SIG-M5 (cell line): Measurements from ENCODE around the gene PIGO.
A peak's percentile ranks its signal among the peaks of the same experiment; 100 is the strongest.

Experiments
- DNase-seq: peaks from one replicate; lab custom pipeline; 2025; lab: John Stamatoyannopoulos, UW

Gene PIGO

GRCh38 chr9:35096035-35096849, at the start of gene PIGO:
TSS of gene PIGO (minus strand) at chr9:35096591. CDS start at chr9:35095565, 1,026 bp downstream.
- no peak for DNase-seq

GRCh38 chr9:35142037-35142436, 45.6 kb upstream of the PIGO start:
- no peak for DNase-seq

GRCh38 chr9:35140093-35140492, 43.7 kb upstream of the PIGO start:
- no peak for DNase-seq

- DNase-seq = no peak
Observed at GRCh38 chr9:35136866-35137265, 40.5 kb upstream of the PIGO start.

- no peak for DNase-seq
Observed at GRCh38 chr9:35135988-35136387, 39.6 kb upstream of the PIGO start.

- DNase-seq = no peak
Observed at GRCh38 chr9:35134920-35135319, 38.5 kb upstream of the PIGO start.

- DNase-seq = peak; percentile 14
Observed at GRCh38 chr9:35116898-35117551, 20.6 kb upstream of the PIGO start.

- no peak for DNase-seq
Observed at GRCh38 chr9:35116539-35116897, 20.1 kb upstream of the PIGO start.

GRCh38 chr9:35115680-35116538, 19.5 kb upstream of the PIGO start, which contains the start of gene ATOSB:
TSS of gene ATOSB (minus strand) at chr9:35115862. CDS start at chr9:35108274, 7,588 bp downstream.
- DNase-seq = peak; percentile 91

GRCh38 chr9:35114840-35115628, 18.6 kb upstream of the PIGO start:
- DNase-seq = peak; percentile 15

GRCh38 chr9:35114113-35114839, 17.9 kb upstream of the PIGO start:
- peak; percentile 35 for DNase-seq

GRCh38 chr9:35112257-35113020, 16.0 kb upstream of the PIGO start:
- DNase-seq = no peak

- DNase-seq = peak; percentile 84
Observed at GRCh38 chr9:35111001-35111933, 14.9 kb upstream of the PIGO start.

GRCh38 chr9:35110327-35110761, 14.0 kb upstream of the PIGO start:
- DNase-seq = no peak

- no peak for DNase-seq
Observed at GRCh38 chr9:35108946-35109575, 12.7 kb upstream of the PIGO start.

- no peak for DNase-seq
Observed at GRCh38 chr9:35108461-35108860, 12.1 kb upstream of the PIGO start.

- no peak for DNase-seq
Observed at GRCh38 chr9:35107297-35108290, 11.2 kb upstream of the PIGO start.
